Colonic mucosa (tissue), 4 donors: ENCODE data around the gene PPP1R7. TPM values are rescaled to one million over a fixed set of nuclear protein-coding genes. Genes with fewer than 3 reads are reported as not detected.

Experiments used
- DNase-seq: peaks from one replicate; pipeline ENCODE4 v3.0.0-alpha.2; 2020
- H3K27ac ChIP-seq: fragments of 200-600 bp; one replicate; pipeline ENCODE4 v1.8.0; 2021
- H3K27me3 ChIP-seq: fragments of 200-600 bp; one replicate; pipeline ENCODE4 v1.8.0; 2021
- H3K36me3 ChIP-seq: fragments of 200-600 bp; one replicate; pipeline ENCODE4 v1.8.0; 2021
- H3K4me1 ChIP-seq: fragments of 200-600 bp; one replicate; pipeline ENCODE4 v1.8.0; 2021; ENCODE audit warnings: mild to moderate bottlenecking
- H3K4me3 ChIP-seq: fragments of 200-600 bp; one replicate; pipeline ENCODE4 v1.8.0; 2021
- H3K9ac ChIP-seq, 2 donors: one replicate each; pipeline ENCODE4 v1.7.0; 2013; ENCODE audit warnings: control low read depth in 2 of 2, low read depth in 2 of 2, low read length in 2 of 2
- H3K9me3 ChIP-seq: fragments of 200-600 bp; one replicate; pipeline ENCODE4 v1.8.0; 2021
- CTCF ChIP-seq: fragments of 200-600 bp; IDR thresholded peaks from one replicate; pipeline ENCODE4 v1.8.0; 2022; ENCODE audit warnings: antibody characterized with exemption, mild to moderate bottlenecking
- intact Hi-C: fragments of 100-400 bp; cut with DNase I; formaldehyde crosslinking; loops from one replicate; pipeline ENCODE4 v1.14.1; 2022
- total RNA-seq, 2 donors: library from RNA; stranded (reverse); fragmentation: NEBNext Ultra II Directional in 1 of 2; extraction: Animal tissue kit (Norgen Biotek cat#: 25700) in 1 of 2; gene quantifications; one replicate each; pipeline ENCODE4 v1.2.1, GENCODE V29; 2021
- donor health status: healthy.
- donor health status: DM: no; HTN: no; CAD: no.
- donor health status: DM: no; HTN: no; CAD: no.

The PPP1R7 gene
- total RNA-seq, 2 donors from 2014 or later, result 74.7 to 77.8 TPM

- no peak for TF ChIP-seq CTCF
- H3K27me3 ChIP-seq, result no peaks in the 10 kb centered on the region
Observed at GRCh38 chr2:241228081-241228859, 78.0 kb downstream of the PPP1R7 start.

GRCh38 chr2:241228860-241229516 is 78.7 kb downstream of the PPP1R7 start:
- no peaks in the 10 kb centered on the region for H3K27me3 ChIP-seq
- intact Hi-C loops, result no loop called here
- DNase-seq, result no peak
- no peaks in the 10 kb centered on the region for H3K9me3 ChIP-seq
- peaks cover 27% of the 10 kb centered on the region for H3K36me3 ChIP-seq
- no peak overlapping the region for H3K27ac ChIP-seq
- H3K9ac ChIP-seq, result no peak overlapping the region
- TF ChIP-seq CTCF, result no peak
- no peaks in the 10 kb centered on the region for H3K4me1 ChIP-seq
- H3K4me3 ChIP-seq, result no peak overlapping the region

More at GRCh38 chr2:241228081-241228859, 78.0 kb downstream of the PPP1R7 start:
- no peaks in the 10 kb centered on the region for H3K9me3 ChIP-seq
- H3K36me3 ChIP-seq, result peaks cover 26% of the 10 kb centered on the region
- H3K4me1 ChIP-seq, result no peaks in the 10 kb centered on the region
- no peak overlapping the region for H3K27ac ChIP-seq
- no peak for DNase-seq
- intact Hi-C loops, result no loop called here
- no peak overlapping the region for H3K9ac ChIP-seq
- no peak overlapping the region for H3K4me3 ChIP-seq

GRCh38 chr2:241229563-241230401 is 79.5 kb downstream of the PPP1R7 start:
- no peaks in the 10 kb centered on the region for H3K9me3 ChIP-seq
- intact Hi-C loops, result no loop called here
- H3K27me3 ChIP-seq, result no peaks in the 10 kb centered on the region
- H3K4me1 ChIP-seq, result no peaks in the 10 kb centered on the region
- no peak overlapping the region for H3K4me3 ChIP-seq
- H3K36me3 ChIP-seq, result peaks cover 35% of the 10 kb centered on the region
- no peak for DNase-seq
- H3K27ac ChIP-seq, result no peak overlapping the region
- H3K9ac ChIP-seq, result no peak overlapping the region
- no peak for TF ChIP-seq CTCF

- Histone ChIP-seq H3K9ac (no peak overlapping the region), H3K4me1 (no peaks in the 10 kb centered on the region), H3K4me3 (no peak overlapping the region), H3K9me3 (no peaks in the 10 kb centered on the region), H3K27me3 (no peaks in the 10 kb centered on the region), H3K36me3 (peaks cover 41% of the 10 kb centered on the region), H3K27ac (no peak overlapping the region)
- intact Hi-C loops, result no loop called here
- DNase-seq, result no peak
- TF ChIP-seq CTCF, result no peak
Observed at GRCh38 chr2:241230435-241230834, 80.2 kb downstream of the PPP1R7 start.

GRCh38 chr2:241232736-241233575 is 82.7 kb downstream of the PPP1R7 start:
- H3K27ac ChIP-seq, result no peak overlapping the region
- no peaks in the 10 kb centered on the region for H3K4me1 ChIP-seq
- intact Hi-C loops, result no loop called here
- DNase-seq, result no peak
- H3K4me3 ChIP-seq, result no peak overlapping the region
- no peak overlapping the region for H3K9ac ChIP-seq
- TF ChIP-seq CTCF, result no peak
- no peaks in the 10 kb centered on the region for H3K27me3 ChIP-seq
- peaks cover 60% of the 10 kb centered on the region for H3K36me3 ChIP-seq
- no peaks in the 10 kb centered on the region for H3K9me3 ChIP-seq
